Neuron (in vitro differentiated cells): ENCODE measurements around the gene PPCDC.

Experiments
- H2AFZ ChIP-seq: one replicate; pipeline ENCODE4 v1.6.1; 2013; ENCODE audit warnings: low read depth, mild to moderate bottlenecking, inconsistent platforms, low read length, moderate library complexity
- H3K27me3 ChIP-seq: one replicate; pipeline ENCODE4 v1.6.1; 2013; ENCODE audit warnings: low read length; ENCODE audit not compliant: insufficient read depth
- H3K36me3 ChIP-seq: one replicate; pipeline ENCODE4 v1.6.1; 2013; ENCODE audit warnings: low read length; ENCODE audit not compliant: insufficient read depth
- H3K4me1 ChIP-seq: one replicate; pipeline ENCODE4 v1.6.1; 2013; ENCODE audit warnings: low read length; ENCODE audit not compliant: insufficient read depth
- H3K4me3 ChIP-seq: 2 replicates; pipeline ENCODE4 v1.5.1; 2013; ENCODE audit warnings: mild to moderate bottlenecking, low read length, moderate library complexity
- H3K9me3 ChIP-seq: one replicate; pipeline ENCODE4 v1.6.1; 2013; ENCODE audit warnings: low read length

Gene PPCDC

DNA sequence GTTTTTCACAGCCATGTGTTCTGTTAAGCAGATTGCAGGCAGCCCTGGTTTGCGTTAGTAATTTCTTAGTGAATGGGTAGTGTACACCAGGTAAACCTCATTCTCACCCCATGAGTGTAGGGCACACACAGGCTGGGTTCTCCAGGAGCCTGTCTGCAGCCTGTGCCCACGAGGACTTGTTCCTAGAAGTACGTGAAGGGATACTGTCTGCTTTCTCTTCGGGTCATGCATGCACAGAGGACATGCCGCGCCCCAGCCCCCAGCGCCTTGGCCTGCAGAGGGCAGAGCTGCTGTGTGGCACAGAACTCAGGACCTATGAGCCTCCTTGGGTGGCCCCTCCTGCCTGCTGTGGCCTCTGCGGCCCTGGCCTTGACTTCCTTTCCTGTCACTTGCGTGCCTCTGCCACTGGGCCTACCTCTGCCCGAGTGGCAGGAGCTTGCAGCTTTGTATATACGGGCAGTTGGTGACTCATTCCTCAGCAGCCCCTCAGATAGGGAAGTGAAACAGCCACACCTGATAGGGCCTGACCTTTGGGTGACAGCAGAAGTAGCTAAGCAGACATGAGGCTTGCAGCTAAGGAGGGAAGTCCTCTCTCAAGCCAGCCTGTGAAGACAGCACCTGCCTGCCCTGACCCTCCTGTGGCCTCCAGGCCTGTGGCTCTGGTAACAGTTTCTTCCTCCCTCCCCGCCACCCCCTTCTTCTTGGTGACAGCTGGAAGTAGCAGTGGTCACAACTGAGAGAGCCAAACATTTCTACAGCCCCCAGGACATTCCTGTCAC lies 19.5 kb downstream of the PPCDC start:
- H3K4me3 ChIP-seq: no peak overlapping the region
- H2AFZ ChIP-seq: no peak overlapping the region

GRCh38 chr15:75043509-75044257 lies 20.3 kb downstream of the PPCDC start:
- Histone ChIP-seq H3K4me3 (no peak overlapping the region), H3K27me3 (no peaks in the 10 kb centered on the region), H3K4me1 (no peaks in the 10 kb centered on the region), H3K36me3 (peaks cover 9% of the 10 kb centered on the region), H3K9me3 (no peaks in the 10 kb centered on the region), H2AFZ (no peak overlapping the region)

More for the DNA sequence above, 19.5 kb downstream of the PPCDC start:
- Histone ChIP-seq H3K9me3 (no peaks in the 10 kb centered on the region), H3K36me3 (peaks cover 6% of the 10 kb centered on the region), H3K4me1 (no peaks in the 10 kb centered on the region), H3K27me3 (no peaks in the 10 kb centered on the region)

- H3K4me3 ChIP-seq: no peak overlapping the region
- no peaks in the 10 kb centered on the region for H3K27me3 ChIP-seq
- H2AFZ ChIP-seq: no peak overlapping the region
- peaks cover 11% of the 10 kb centered on the region for H3K36me3 ChIP-seq
- no peaks in the 10 kb centered on the region for H3K9me3 ChIP-seq
- H3K4me1 ChIP-seq: no peaks in the 10 kb centered on the region
Observed at GRCh38 chr15:75044258-75044878, 21.0 kb downstream of the PPCDC start.

DNA sequence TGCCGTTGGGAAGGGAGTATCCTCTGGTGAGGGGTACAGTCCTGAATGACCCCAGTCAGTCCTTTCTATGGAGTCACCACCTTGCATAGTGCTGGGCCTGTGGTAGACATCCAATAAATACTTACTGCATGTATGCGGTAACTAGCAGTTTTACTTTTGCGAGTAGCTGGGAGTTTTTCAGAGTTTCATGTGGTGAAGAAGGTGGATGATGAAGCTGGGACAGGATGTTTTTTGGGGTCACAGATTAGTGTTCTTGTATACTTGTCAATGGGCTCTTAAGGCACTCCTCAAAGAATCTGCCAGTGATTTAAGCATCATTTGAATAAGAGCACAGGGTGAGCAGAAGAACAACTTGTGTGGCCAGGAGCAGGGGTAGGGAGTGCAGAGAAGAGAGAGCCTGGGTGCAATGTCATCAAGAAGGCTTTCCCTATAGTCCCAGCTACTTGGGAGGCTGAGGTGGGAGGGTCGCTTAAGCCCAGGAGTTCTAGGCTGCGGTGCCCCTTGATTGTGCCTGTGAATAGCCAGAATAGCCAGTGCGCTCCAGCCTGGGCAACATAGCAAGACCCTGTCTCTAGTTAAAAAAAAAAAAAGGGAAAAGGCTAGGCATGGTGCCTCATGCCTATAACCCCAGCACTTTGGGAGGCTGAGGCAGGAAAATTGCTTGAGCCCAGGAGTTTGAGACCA lies 22.1 kb downstream of the PPCDC start:
- Histone ChIP-seq H3K36me3 (peaks cover 15% of the 10 kb centered on the region), H3K9me3 (no peaks in the 10 kb centered on the region), H2AFZ (no peak overlapping the region)

GRCh38 chr15:75048394-75048793 lies 25.0 kb downstream of the PPCDC start:
- peaks cover 15% of the 10 kb centered on the region for H3K36me3 ChIP-seq
- H3K4me1 ChIP-seq: no peaks in the 10 kb centered on the region
- H3K27me3 ChIP-seq: no peaks in the 10 kb centered on the region
- no peak overlapping the region for H2AFZ ChIP-seq
- H3K4me3 ChIP-seq: no peak overlapping the region
- H3K9me3 ChIP-seq: no peaks in the 10 kb centered on the region

More for the DNA sequence above, 22.1 kb downstream of the PPCDC start:
- Histone ChIP-seq H3K27me3 (no peaks in the 10 kb centered on the region), H3K4me3 (no peak overlapping the region), H3K4me1 (no peaks in the 10 kb centered on the region)

DNA sequence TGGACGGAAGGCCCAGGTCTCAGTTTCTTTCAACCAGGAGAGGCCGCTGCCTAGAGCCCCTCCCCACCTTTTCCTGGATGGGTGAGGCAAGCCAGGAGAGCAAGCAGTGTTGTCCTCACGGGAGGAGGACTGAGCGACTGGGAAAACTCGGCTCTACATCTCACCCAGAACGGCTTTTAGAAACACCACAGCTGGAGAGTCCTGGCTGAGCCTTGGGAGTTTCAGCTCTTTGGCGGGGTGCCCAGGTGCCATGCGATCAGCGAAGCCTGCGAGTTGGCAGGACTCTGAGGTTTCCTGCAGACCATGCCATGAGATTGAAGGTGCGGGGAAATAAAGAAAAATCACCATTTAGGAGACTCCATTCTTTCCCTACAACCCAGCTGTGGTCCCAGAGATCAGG lies 26.0 kb downstream of the PPCDC start:
- Histone ChIP-seq H3K36me3 (peaks cover 12% of the 10 kb centered on the region), H2AFZ (no peak overlapping the region), H3K9me3 (no peaks in the 10 kb centered on the region), H3K27me3 (no peaks in the 10 kb centered on the region), H3K4me1 (no peaks in the 10 kb centered on the region), H3K4me3 (no peak overlapping the region)

GRCh38 chr15:75050283-75050682 lies 26.9 kb downstream of the PPCDC start:
- Histone ChIP-seq H2AFZ (no peak overlapping the region), H3K4me1 (no peaks in the 10 kb centered on the region), H3K4me3 (no peak overlapping the region), H3K27me3 (no peaks in the 10 kb centered on the region), H3K36me3 (peaks cover 9% of the 10 kb centered on the region), H3K9me3 (no peaks in the 10 kb centered on the region)

GRCh38 chr15:75051191-75051608 lies 27.8 kb downstream of the PPCDC start:
- no peaks in the 10 kb centered on the region for H3K27me3 ChIP-seq
- H3K36me3 ChIP-seq: peaks cover 9% of the 10 kb centered on the region
- H2AFZ ChIP-seq: no peak overlapping the region
- H3K9me3 ChIP-seq: no peaks in the 10 kb centered on the region
- no peaks in the 10 kb centered on the region for H3K4me1 ChIP-seq
- no peak overlapping the region for H3K4me3 ChIP-seq

DNA sequence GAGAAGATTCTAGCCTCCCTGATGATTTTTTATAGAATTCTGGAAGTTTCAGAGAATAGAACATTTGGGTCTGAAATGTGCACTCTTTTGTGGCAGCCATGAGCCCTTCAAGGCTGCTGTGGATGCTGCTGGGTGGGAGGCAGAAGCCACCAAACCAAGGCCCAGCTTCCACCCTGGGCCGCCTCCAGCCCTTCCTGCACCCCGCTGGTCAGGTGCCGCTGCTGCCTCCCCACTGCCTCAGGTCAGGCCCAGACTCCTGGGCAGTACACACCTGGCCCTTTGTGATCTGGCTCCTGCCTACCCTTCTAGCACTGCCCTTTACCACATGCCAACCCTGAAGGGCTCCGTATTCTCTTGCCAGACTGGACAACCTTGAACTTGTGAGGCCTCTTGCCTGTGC lies 28.3 kb downstream of the PPCDC start:
- Histone ChIP-seq H3K4me3 (no peak overlapping the region), H3K36me3 (peaks cover 9% of the 10 kb centered on the region), H3K27me3 (no peaks in the 10 kb centered on the region), H2AFZ (no peak overlapping the region), H3K9me3 (no peaks in the 10 kb centered on the region), H3K4me1 (no peaks in the 10 kb centered on the region)

GRCh38 chr15:75052972-75053747 lies 29.8 kb downstream of the PPCDC start:
- peaks cover 9% of the 10 kb centered on the region for H3K36me3 ChIP-seq
- no peak overlapping the region for H3K4me3 ChIP-seq
- H2AFZ ChIP-seq: no peak overlapping the region
- H3K9me3 ChIP-seq: no peaks in the 10 kb centered on the region
- H3K27me3 ChIP-seq: no peaks in the 10 kb centered on the region
- H3K4me1 ChIP-seq: no peaks in the 10 kb centered on the region

DNA sequence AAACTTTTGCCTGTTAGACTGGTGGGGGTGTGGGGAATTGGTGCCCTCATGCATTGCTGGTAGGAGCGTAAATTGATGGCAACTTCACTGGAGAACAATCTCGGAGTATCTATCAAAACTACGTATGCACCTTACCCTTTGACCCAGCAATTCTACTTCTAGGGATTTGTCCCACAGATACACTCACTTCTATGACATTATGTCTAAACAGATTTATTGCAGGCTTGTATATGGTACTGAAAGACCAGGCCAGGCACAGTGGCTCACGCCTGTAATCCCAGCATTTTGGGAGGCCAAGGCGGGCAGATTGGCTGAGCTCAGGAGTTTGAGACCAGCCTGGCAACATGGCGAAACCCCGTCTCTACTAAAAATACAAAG lies 30.3 kb downstream of the PPCDC start:
- H3K4me1 ChIP-seq: no peaks in the 10 kb centered on the region
- H3K36me3 ChIP-seq: peaks cover 5% of the 10 kb centered on the region
- no peaks in the 10 kb centered on the region for H3K27me3 ChIP-seq
- H3K9me3 ChIP-seq: no peaks in the 10 kb centered on the region
- H2AFZ ChIP-seq: no peak overlapping the region
- no peak overlapping the region for H3K4me3 ChIP-seq

DNA sequence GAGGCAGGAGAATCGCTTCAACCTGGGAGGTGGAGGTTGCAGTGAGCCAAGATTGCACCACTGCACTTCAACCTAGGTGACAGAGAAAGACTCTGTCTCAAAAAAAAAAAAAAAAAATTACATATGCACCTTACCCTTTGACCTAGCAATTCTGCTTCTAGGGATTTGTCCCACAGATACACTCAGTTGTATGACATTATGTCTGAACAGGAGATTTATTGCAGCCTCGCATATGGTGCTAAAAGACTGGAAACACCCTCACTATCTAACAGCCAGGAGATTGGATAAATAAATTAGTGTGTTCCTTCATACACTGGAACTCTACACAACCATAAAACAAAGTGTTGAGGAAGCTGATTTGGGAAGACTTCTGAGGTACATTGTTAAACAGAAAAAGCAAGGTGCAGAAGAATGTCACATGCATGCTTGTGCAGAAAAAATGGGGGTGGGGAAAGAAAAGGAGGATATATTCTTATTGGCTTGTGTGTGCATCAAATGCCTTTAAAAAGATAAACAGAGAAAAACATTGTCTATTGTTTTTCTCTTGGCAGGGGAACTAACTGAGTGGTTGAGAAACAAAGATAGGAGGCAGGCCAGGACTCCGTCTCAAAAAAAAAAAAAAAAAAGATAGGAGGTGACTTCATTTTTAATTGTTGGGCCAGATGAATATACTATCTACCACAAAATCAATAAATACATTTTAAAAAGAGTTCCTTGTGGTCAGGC lies 30.9 kb downstream of the PPCDC start:
- Histone ChIP-seq H2AFZ (no peak overlapping the region), H3K4me1 (no peaks in the 10 kb centered on the region), H3K4me3 (no peak overlapping the region), H3K9me3 (no peaks in the 10 kb centered on the region), H3K36me3 (peaks cover 5% of the 10 kb centered on the region), H3K27me3 (no peaks in the 10 kb centered on the region)
